ENCODE data around the gene NUTF2.

Gene NUTF2

GRCh38 chr16:67915831-67916723, 69.3 kb downstream of the NUTF2 start:
- FAIRE-seq (no peak), DNase-seq (ENCODE audit: insufficient read length, low spot score) (no peak)

DNA sequence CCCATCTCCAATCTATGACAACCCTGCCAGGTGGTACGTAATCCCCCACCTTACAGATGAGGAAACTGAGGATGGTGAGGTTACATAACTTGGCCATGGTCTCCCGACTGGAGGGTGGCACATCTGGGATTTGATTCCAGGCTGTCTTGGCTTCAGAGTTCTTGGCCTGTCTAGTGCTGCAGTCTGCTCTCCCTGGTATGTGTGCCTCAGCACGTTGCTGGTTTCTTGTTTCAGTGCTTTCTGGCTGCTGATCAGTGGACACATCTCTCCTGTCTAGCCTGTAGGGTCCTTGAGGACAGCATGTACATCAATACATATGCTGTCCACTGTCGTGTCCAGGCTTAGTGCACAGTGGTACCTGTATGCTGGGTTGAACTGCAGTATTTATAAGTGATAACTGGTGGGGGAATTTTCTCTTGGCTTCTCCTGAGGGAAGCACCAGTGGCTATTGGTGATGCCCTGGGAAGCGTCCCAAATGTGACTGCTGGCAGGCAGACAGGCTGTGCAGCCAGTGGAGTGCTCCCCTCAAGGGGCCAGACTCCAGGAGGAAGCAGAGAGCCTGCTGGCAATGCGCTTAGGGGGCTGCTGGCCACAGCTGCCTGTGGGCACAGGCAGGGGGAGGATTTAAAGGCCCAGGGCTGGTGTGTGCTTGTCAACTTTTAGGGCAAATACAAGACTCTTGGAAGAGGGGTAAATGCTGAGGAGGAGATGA, 70.6 kb downstream of the NUTF2 start:
- DNase-seq (ENCODE audit: insufficient read length, low spot score) = no peak
- no peak for FAIRE-seq

DNA sequence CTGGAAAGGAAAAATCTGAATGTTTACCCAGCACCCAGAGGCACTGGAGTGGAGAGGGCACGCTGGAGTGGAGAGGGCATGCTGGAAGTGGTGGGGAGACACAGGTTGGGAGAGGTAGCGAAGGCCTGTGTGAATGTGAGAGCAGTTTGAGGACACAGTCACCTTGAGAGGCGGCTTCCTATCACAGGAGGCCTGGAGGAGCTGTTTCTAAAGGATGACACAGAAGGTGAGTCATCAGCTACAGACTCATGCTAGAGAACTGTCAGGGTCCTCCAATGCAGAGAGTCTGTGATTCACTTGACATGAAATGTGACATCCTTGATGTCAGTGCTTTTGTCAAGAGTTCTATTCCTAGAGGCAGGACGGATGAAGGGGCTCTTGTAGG, 71.1 kb downstream of the NUTF2 start:
- FAIRE-seq (no peak), DNase-seq (ENCODE audit: insufficient read length, low spot score) (no peak)

GRCh38 chr16:67919622-67920221, 73.0 kb downstream of the NUTF2 start:
- FAIRE-seq = no peak

More at GRCh38 chr16:67919622-67920221, 73.0 kb downstream of the NUTF2 start:
- no peak for DNase-seq (ENCODE audit: insufficient read length, low spot score)

Data from GM19239 (cell line).